HEK293T (cell line): ENCODE data around the gene EYS.

ENCODE experiments used
- FOXA1 ChIP-seq: fragments of 450-650 bp; IDR thresholded peaks from 2 replicates; pipeline ENCODE4 v1.6.1; 2016; ENCODE audit warnings: mild to moderate bottlenecking
- FOXM1 ChIP-seq: fragments of 450-650 bp; IDR thresholded peaks from 2 replicates; pipeline ENCODE4 v1.6.1; 2017; ENCODE audit warnings: mild to moderate bottlenecking, borderline replicate concordance
- HDGF ChIP-seq: fragments of 450-650 bp; IDR thresholded peaks from 2 replicates; pipeline ENCODE4 v1.6.1; 2017; ENCODE audit warnings: antibody characterized with exemption, borderline replicate concordance
- L3MBTL2 ChIP-seq: fragments of 450-650 bp; conservative IDR thresholded peaks from 2 replicates; pipeline ENCODE4 v1.6.1; 2016; ENCODE audit warnings: mild to moderate bottlenecking
- NFRKB ChIP-seq: fragments of 450-650 bp; IDR thresholded peaks from 2 replicates; pipeline ENCODE4 v1.6.1; 2016; ENCODE audit warnings: mild to moderate bottlenecking, moderate library complexity
- TARDBP ChIP-seq: fragments of 450-650 bp; IDR thresholded peaks from 2 replicates; pipeline ENCODE4 v1.6.1; 2016

GRCh38 chr6:63672582-63673129, 2034.4 kb downstream of the EYS start:
- TF ChIP-seq FOXA1: no peak
- no peak for TF ChIP-seq NFRKB
- TF ChIP-seq FOXM1: no peak
- TF ChIP-seq TARDBP: no peak
- TF ChIP-seq L3MBTL2: no peak
- TF ChIP-seq HDGF: no peak
